AG08396 (cell line): ENCODE data around the gene TGFBR1.
"Not testable (repeated sequence)": the region's sequence is repeated elsewhere in the genome, so short reads cannot be mapped to it uniquely, and the experiment has no call there.

Source experiments
- DNase-seq: peaks from one replicate; pipeline ENCODE4 v3.0.0; 2012; ENCODE audit warnings: low spot score, mixed read lengths

The TGFBR1 gene

GRCh38 chr9:99189887-99190596, 85.1 kb downstream of the TGFBR1 start:
- DNase-seq, result no peak

DNA sequence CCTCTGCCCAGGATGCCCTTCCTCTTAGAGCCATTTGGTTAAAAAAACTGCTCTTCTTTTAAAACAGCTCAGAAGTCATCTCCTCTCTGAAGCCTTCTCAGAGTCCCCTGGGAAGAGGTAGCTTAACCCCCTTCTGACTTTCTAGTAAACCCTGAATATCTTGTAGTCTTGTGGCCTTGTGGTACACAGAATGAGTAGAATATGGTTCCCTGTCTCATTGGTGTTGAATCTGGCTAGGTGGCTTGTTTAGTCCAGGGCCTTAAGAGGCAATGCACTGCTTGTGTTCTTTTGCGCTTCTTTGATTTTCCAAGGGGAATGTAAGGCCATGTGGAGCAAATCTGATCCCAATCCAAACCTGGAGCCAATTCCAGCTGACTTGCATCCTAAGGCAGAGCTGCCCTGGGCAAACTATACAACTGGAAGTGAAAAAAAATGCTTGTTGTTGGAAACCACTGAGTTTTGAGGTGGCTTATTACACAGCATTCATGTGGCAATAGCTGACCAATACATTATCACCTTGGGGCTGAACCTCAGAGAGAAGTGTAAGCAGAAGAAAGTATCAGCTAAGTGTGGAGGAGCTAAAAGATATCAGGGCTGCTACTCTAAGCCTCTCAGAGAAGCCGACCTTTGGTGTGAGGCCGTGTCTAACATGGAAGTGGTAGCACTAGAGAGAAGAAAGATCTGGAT, 85.8 kb downstream of the TGFBR1 start:
- no peak for DNase-seq

DNA sequence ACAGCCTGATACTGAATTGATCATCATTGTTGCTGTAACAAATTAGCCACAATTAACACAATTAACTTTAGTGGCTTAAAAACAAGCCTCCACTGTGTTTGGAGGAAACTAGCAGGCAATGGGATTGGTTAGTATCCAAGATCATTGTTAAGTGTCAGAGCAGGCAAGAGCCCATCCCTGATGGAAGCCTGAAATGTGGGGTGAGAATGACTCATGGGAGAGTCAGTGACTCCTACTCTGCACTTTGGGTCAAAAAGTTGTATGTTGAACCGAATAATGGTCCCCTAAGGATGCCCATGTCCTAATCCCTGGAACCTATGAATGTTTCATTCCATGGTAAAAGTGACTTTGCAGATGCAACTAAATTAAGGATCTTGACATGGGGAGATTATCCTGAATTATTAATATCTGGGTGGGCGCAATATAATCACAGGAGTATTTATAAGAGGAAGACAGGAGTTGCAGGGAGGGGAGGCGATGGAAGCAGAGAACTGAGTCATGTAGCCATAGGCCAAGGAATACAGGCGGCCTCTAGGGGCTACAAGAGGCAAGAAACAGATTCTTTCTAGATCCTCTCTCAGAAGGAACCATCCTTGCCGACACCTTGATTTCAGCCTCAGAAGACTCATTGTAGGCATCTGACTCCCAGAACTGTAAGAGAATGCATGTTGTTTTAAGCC, 88.0 kb downstream of the TGFBR1 start:
- DNase-seq, result peak; percentile 25

DNA sequence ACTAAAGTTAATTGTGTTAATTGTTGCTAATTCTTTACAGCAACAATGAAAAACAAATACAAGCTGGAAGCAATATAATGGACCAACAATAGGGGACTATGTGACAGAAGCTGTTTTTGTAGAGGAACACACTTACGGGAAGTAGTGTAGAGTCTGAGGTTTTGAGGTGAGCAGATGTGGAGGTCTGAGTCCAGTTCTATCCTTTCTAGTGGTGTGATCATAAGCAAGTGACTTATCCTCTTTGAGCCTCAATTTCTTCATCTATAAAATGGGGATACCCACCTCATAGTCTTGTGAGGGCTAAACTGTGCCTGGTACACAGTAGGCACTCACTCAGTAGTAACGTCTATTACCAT, 88.5 kb downstream of the TGFBR1 start:
- DNase-seq, result no peak

- not testable (repeated sequence) for DNase-seq
Measured at GRCh38 chr9:99196484-99196883, 91.6 kb downstream of the TGFBR1 start.

GRCh38 chr9:99197124-99197630, 92.3 kb downstream of the TGFBR1 start:
- no peak for DNase-seq

GRCh38 chr9:99197987-99198386, 93.1 kb downstream of the TGFBR1 start:
- no peak for DNase-seq

GRCh38 chr9:99199938-99200539, 95.1 kb downstream of the TGFBR1 start:
- no peak for DNase-seq

DNA sequence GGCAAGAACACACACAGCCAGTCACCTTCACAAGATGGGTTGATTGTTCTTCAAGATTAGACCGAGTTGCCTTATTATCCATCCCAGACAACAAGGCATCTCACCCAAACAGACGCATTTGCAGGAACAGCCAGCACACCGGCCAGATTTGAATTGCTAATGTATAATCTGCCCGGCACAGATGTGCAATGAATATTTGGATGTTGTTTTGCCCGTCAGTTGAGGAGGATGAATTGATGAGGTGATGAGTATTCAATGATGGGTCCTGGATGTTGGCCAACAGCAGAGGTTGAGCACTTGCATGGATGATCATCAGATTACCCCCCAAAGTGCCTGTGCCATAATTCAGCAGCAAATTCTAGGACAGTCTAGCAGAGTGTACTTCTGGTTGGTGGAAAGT, 96.7 kb downstream of the TGFBR1 start:
- no peak for DNase-seq
